SK-N-SH treated with all-trans-retinoic acid at 6 μM for 48 hours (cell line): ENCODE measurements around the gene EFL1.

Source experiments
- ATAC-seq: fragments of 200-7000 bp; cut with Tn5 transposase; 3 replicates; pipeline ENCODE4 v1.9.1; 2020; ENCODE audit warnings: mild to moderate bottlenecking, moderate library complexity
- ARNTL ChIP-seq: fragments of 450-650 bp; formaldehyde crosslinking; IDR thresholded peaks from 2 replicates; pipeline ENCODE4 v1.5.0; 2020; ENCODE audit warnings: low read depth, mild to moderate bottlenecking, moderate library complexity, borderline replicate concordance
- BACH2 ChIP-seq: fragments of 250-450 bp; sonication (Bioruptor Pico); IDR thresholded peaks from 2 replicates; pipeline ENCODE4 v1.9.0; 2021; ENCODE audit warnings: mild to moderate bottlenecking, borderline replicate concordance
- CREB5 ChIP-seq: fragments of 250-450 bp; sonication (Bioruptor Pico); IDR thresholded peaks from 2 replicates; pipeline ENCODE4 v1.5.1; 2020; ENCODE audit warnings: low read depth, mild to moderate bottlenecking, moderate library complexity
- CSDC2 ChIP-seq: fragments of 250-450 bp; sonication (Bioruptor Pico); IDR thresholded peaks from 2 replicates; pipeline ENCODE4 v1.5.0; 2020; ENCODE audit warnings: mild to moderate bottlenecking, moderate library complexity
- ESRRG ChIP-seq: fragments of 250-450 bp; sonication (Bioruptor Pico); IDR thresholded peaks from 2 replicates; pipeline ENCODE4 v1.6.1; 2021; ENCODE audit warnings: mild to moderate bottlenecking
- GLIS3 ChIP-seq: fragments of 250-450 bp; sonication (Bioruptor Pico); IDR thresholded peaks from 2 replicates; pipeline ENCODE4 v1.5.0; 2020; ENCODE audit warnings: mild to moderate bottlenecking, moderate library complexity
- ISL1 ChIP-seq: fragments of 250-450 bp; sonication (Bioruptor Pico); IDR thresholded peaks from 2 replicates; pipeline ENCODE4 v2.1.2; 2022; ENCODE audit warnings: mild to moderate bottlenecking, moderate library complexity
- OSR1 ChIP-seq: fragments of 250-450 bp; sonication (Bioruptor Pico); IDR thresholded peaks from 2 replicates; pipeline ENCODE4 v1.8.0; 2022; ENCODE audit warnings: moderate library complexity, mild to moderate bottlenecking, inconsistent platforms
- PATZ1 ChIP-seq: fragments of 250-450 bp; sonication (Bioruptor Pico); IDR thresholded peaks from 2 replicates; pipeline ENCODE4 v1.8.0; 2020; ENCODE audit warnings: mild to moderate bottlenecking, moderate library complexity, borderline replicate concordance
- PPARA ChIP-seq: fragments of 250-450 bp; sonication (Bioruptor Pico); IDR thresholded peaks from 2 replicates; pipeline ENCODE4 v1.5.0; 2020; ENCODE audit warnings: mild to moderate bottlenecking, borderline replicate concordance
- RARB ChIP-seq: fragments of 250-450 bp; sonication (Bioruptor Pico); IDR thresholded peaks from 2 replicates; pipeline ENCODE4 v1.8.0; 2021; ENCODE audit warnings: mild to moderate bottlenecking, moderate library complexity
- SNAI2 ChIP-seq: fragments of 250-450 bp; sonication (Bioruptor Pico); IDR thresholded peaks from 2 replicates; pipeline ENCODE4 v1.5.0; 2020; ENCODE audit warnings: mild to moderate bottlenecking, moderate library complexity
- TCF4 ChIP-seq: fragments of 250-450 bp; sonication (Bioruptor Pico); IDR thresholded peaks from 2 replicates; pipeline ENCODE4 v1.8.0; 2021; ENCODE audit warnings: mild to moderate bottlenecking, moderate library complexity, borderline replicate concordance
- ZC3H10 ChIP-seq: fragments of 250-450 bp; sonication (Bioruptor Pico); IDR thresholded peaks from 2 replicates; pipeline ENCODE4 v1.5.1; 2021; ENCODE audit warnings: mild to moderate bottlenecking, moderate library complexity
- ZFP30 ChIP-seq: fragments of 450-650 bp; formaldehyde crosslinking; IDR thresholded peaks from 2 replicates; pipeline ENCODE4 v1.5.0; 2022; ENCODE audit warnings: mild to moderate bottlenecking, moderate library complexity
- ZNF565 ChIP-seq: fragments of 450-650 bp; formaldehyde crosslinking; conservative IDR thresholded peaks from 2 replicates; pipeline ENCODE4 v1.5.0; 2020; ENCODE audit warnings: low read depth, mild to moderate bottlenecking, moderate library complexity
- ZNF70 ChIP-seq: fragments of 450-650 bp; formaldehyde crosslinking; IDR thresholded peaks from 2 replicates; pipeline ENCODE4 v1.5.0; 2020; ENCODE audit warnings: mild to moderate bottlenecking, moderate library complexity
- ZNF8 ChIP-seq: fragments of 450-650 bp; formaldehyde crosslinking; IDR thresholded peaks from 2 replicates; pipeline ENCODE4 v1.5.0; 2020; ENCODE audit warnings: mild to moderate bottlenecking, moderate library complexity
- TF ChIP-seq, protein P1 (sequence below): fragments of 250-450 bp; sonication (Bioruptor Pico); IDR thresholded peaks from 2 replicates; pipeline ENCODE4 v1.5.0; 2020; ENCODE audit warnings: mild to moderate bottlenecking, moderate library complexity
- TF ChIP-seq, protein P2 (sequence below): fragments of 250-450 bp; sonication (Bioruptor Pico); IDR thresholded peaks from 2 replicates; pipeline ENCODE4 v1.5.1; 2021; ENCODE audit warnings: mild to moderate bottlenecking, moderate library complexity
- TF ChIP-seq, protein P3 (sequence below): fragments of 250-450 bp; sonication (Bioruptor Pico); IDR thresholded peaks from 2 replicates; pipeline ENCODE4 v1.8.0; 2021; ENCODE audit warnings: low read depth, mild to moderate bottlenecking, moderate library complexity, borderline replicate concordance

The EFL1 gene

GRCh38 chr15:82294061-82294690, 31.6 kb upstream of the EFL1 start:
- ATAC-seq = no peak
- TF ChIP-seq ZNF8 (CRISPR knock-in tag) (no peak), ZC3H10 (CRISPR knock-in tag) (no peak), OSR1 (CRISPR knock-in tag) (no peak), ZNF565 (no peak), CREB5 (CRISPR knock-in tag) (no peak), TCF4 (no peak), CSDC2 (CRISPR knock-in tag) (no peak), RARB (no peak), SNAI2 (no peak), GLIS3 (CRISPR knock-in tag) (no peak), ZFP30 (CRISPR knock-in tag) (no peak), PATZ1 (CRISPR knock-in tag) (no peak)
- TF ChIP-seq, protein P1, sequence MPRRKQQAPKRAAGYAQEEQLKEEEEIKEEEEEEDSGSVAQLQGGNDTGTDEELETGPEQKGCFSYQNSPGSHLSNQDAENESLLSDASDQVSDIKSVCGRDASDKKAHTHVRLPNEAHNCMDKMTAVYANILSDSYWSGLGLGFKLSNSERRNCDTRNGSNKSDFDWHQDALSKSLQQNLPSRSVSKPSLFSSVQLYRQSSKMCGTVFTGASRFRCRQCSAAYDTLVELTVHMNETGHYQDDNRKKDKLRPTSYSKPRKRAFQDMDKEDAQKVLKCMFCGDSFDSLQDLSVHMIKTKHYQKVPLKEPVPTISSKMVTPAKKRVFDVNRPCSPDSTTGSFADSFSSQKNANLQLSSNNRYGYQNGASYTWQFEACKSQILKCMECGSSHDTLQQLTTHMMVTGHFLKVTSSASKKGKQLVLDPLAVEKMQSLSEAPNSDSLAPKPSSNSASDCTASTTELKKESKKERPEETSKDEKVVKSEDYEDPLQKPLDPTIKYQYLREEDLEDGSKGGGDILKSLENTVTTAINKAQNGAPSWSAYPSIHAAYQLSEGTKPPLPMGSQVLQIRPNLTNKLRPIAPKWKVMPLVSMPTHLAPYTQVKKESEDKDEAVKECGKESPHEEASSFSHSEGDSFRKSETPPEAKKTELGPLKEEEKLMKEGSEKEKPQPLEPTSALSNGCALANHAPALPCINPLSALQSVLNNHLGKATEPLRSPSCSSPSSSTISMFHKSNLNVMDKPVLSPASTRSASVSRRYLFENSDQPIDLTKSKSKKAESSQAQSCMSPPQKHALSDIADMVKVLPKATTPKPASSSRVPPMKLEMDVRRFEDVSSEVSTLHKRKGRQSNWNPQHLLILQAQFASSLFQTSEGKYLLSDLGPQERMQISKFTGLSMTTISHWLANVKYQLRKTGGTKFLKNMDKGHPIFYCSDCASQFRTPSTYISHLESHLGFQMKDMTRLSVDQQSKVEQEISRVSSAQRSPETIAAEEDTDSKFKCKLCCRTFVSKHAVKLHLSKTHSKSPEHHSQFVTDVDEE (CRISPR knock-in tag) = no peak
- TF ChIP-seq, protein P2, sequence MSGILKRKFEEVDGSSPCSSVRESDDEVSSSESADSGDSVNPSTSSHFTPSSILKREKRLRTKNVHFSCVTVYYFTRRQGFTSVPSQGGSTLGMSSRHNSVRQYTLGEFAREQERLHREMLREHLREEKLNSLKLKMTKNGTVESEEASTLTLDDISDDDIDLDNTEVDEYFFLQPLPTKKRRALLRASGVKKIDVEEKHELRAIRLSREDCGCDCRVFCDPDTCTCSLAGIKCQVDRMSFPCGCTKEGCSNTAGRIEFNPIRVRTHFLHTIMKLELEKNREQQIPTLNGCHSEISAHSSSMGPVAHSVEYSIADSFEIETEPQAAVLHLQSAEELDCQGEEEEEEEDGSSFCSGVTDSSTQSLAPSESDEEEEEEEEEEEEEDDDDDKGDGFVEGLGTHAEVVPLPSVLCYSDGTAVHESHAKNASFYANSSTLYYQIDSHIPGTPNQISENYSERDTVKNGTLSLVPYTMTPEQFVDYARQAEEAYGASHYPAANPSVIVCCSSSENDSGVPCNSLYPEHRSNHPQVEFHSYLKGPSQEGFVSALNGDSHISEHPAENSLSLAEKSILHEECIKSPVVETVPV (CRISPR knock-in tag) = no peak
- TF ChIP-seq, protein P3, sequence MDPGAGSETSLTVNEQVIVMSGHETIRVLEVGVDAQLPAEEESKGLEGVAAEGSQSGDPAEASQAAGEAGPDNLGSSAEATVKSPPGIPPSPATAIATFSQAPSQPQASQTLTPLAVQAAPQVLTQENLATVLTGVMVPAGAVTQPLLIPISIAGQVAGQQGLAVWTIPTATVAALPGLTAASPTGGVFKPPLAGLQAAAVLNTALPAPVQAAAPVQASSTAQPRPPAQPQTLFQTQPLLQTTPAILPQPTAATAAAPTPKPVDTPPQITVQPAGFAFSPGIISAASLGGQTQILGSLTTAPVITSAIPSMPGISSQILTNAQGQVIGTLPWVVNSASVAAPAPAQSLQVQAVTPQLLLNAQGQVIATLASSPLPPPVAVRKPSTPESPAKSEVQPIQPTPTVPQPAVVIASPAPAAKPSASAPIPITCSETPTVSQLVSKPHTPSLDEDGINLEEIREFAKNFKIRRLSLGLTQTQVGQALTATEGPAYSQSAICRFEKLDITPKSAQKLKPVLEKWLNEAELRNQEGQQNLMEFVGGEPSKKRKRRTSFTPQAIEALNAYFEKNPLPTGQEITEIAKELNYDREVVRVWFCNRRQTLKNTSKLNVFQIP = no peak

- no peak for ATAC-seq
- TF ChIP-seq ZNF70 (CRISPR knock-in tag) (no peak), ZC3H10 (CRISPR knock-in tag) (no peak), BACH2 (no peak), PATZ1 (CRISPR knock-in tag) (no peak), ARNTL (CRISPR knock-in tag) (no peak), OSR1 (CRISPR knock-in tag) (no peak), CREB5 (CRISPR knock-in tag) (no peak), ZNF8 (CRISPR knock-in tag) (no peak), RARB (no peak), ISL1 (CRISPR knock-in tag) (no peak), PPARA (no peak), SNAI2 (no peak), ZNF565 (no peak), TCF4 (no peak), ESRRG (CRISPR knock-in tag) (no peak), GLIS3 (CRISPR knock-in tag) (no peak)
- TF ChIP-seq, protein P1 (CRISPR knock-in tag) = no peak
- TF ChIP-seq, protein P2 (CRISPR knock-in tag) = no peak
Measured at GRCh38 chr15:82292271-82292670, 29.7 kb upstream of the EFL1 start.
